Activated CD8-positive, alpha-beta memory T cell treated with anti-CD3 and anti-CD28 coated beads, Interleukin-2, amount 50 U/mL, for 24 hours (primary cell): ENCODE data around the gene TXNDC16.
"Not testable (repeated sequence)": the region's sequence is repeated elsewhere in the genome, so short reads cannot be mapped to it uniquely, and the experiment has no call there.

Experiments
- DNase-seq: peaks from one replicate; pipeline ENCODE4 v3.0.0-alpha.2; 2020; ENCODE audit errors: extremely low read depth

The TXNDC16 gene

GRCh38 chr14:52538623-52539022 lies 13.7 kb downstream of the TXNDC16 start:
- DNase-seq: no peak

GRCh38 chr14:52536269-52536668 lies 16.0 kb downstream of the TXNDC16 start:
- DNase-seq: no peak

- no peak for DNase-seq
Observed at GRCh38 chr14:52531481-52531880, 20.8 kb downstream of the TXNDC16 start.

GRCh38 chr14:52527052-52527451 lies 25.3 kb downstream of the TXNDC16 start:
- no peak for DNase-seq

- DNase-seq: no peak
Observed at GRCh38 chr14:52522581-52523345, 29.5 kb downstream of the TXNDC16 start.

- DNase-seq: no peak
Observed at GRCh38 chr14:52522033-52522432, 30.3 kb downstream of the TXNDC16 start.

GRCh38 chr14:52514046-52514811 lies 38.1 kb downstream of the TXNDC16 start:
- DNase-seq: no peak

GRCh38 chr14:52513249-52513648 lies 39.1 kb downstream of the TXNDC16 start:
- DNase-seq: no peak

GRCh38 chr14:52494444-52494843 lies 57.9 kb downstream of the TXNDC16 start:
- no peak for DNase-seq

GRCh38 chr14:52485350-52485960 lies 66.8 kb downstream of the TXNDC16 start:
- DNase-seq: no peak

GRCh38 chr14:52481864-52482263 lies 70.4 kb downstream of the TXNDC16 start:
- no peak for DNase-seq

- no peak for DNase-seq
Observed at GRCh38 chr14:52473557-52473956, 78.7 kb downstream of the TXNDC16 start.

GRCh38 chr14:52472728-52473127 lies 79.6 kb downstream of the TXNDC16 start:
- no peak for DNase-seq

GRCh38 chr14:52472251-52472650 lies 80.1 kb downstream of the TXNDC16 start:
- DNase-seq: not testable (repeated sequence)

GRCh38 chr14:52467515-52468266 lies 84.6 kb downstream of the TXNDC16 start:
- no peak for DNase-seq

- DNase-seq: no peak
Observed at GRCh38 chr14:52464175-52464574, 88.1 kb downstream of the TXNDC16 start.

- no peak for DNase-seq
Observed at GRCh38 chr14:52463375-52463774, 88.9 kb downstream of the TXNDC16 start.

- DNase-seq: no peak
Observed at GRCh38 chr14:52461721-52462120, 90.6 kb downstream of the TXNDC16 start.

- DNase-seq: no peak
Observed at GRCh38 chr14:52458721-52459085, 93.6 kb downstream of the TXNDC16 start.

- no peak for DNase-seq
Observed at GRCh38 chr14:52457411-52457810, 94.9 kb downstream of the TXNDC16 start.

GRCh38 chr14:52455291-52456088 lies 96.8 kb downstream of the TXNDC16 start:
- DNase-seq: no peak
